GM12878 (cell line): ENCODE data around the gene CNNM3. TPM values are rescaled to one million over a fixed set of nuclear protein-coding genes. Genes with fewer than 3 reads are reported as not detected.

Source experiments
- ATAC-seq: fragments of 200-7000 bp; cut with Tn5 transposase; 3 replicates; pipeline ENCODE4 v1.9.1; 2020; ENCODE audit warnings: mild to moderate bottlenecking, moderate library complexity
- BruUV-seq: library from RNA; stranded (reverse); fragments of 400-500 nt; replicated peaks from 2 replicates; lab custom pipeline; 2021; lab: Mats Ljungman, UMichigan
- CTCF ChIA-PET: fragments of 300-600 bp; sonication (Branson Sonifier 250); formaldehyde crosslinking; extraction: SDS; loops from one replicate; lab custom pipeline; 2021; ENCODE audit warnings: inconsistent platforms; lab: Yijun Ruan, JAX
- POLR2A ChIA-PET: fragments of 350-600 bp; formaldehyde crosslinking; extraction: SDS; loops from one replicate; lab custom pipeline; 2021; ENCODE audit warnings: inconsistent platforms; lab: Charles Lee
- RAD21 ChIA-PET: fragments of 300-600 bp; sonication (Branson Sonifier 250); formaldehyde crosslinking; loops from one replicate; lab custom pipeline; 2023; ENCODE audit warnings: antibody characterized with exemption; ENCODE audit not compliant: unreplicated experiment; lab: Charles Lee
- SMC1A ChIA-PET: fragments of 300-600 bp; sonication (Branson Sonifier 250); formaldehyde crosslinking; loops from one replicate; lab custom pipeline; 2023; ENCODE audit not compliant: unreplicated experiment, uncharacterized antibody; lab: Charles Lee
- DNase-seq: peaks from one replicate; pipeline ENCODE4 v3.0.0-alpha.2; 2011; ENCODE audit warnings: low read depth, low spot score
- FAIRE-seq: peaks from 3 replicates; lab custom pipeline; 2011; peaks lifted over from hg19 to GRCh38; lab: Jason Lieb, UNC
- H2AFZ ChIP-seq: 2 replicates; pipeline ENCODE4 v1.6.0; 2011; ENCODE audit warnings: low read depth, low read length, control low read depth; ENCODE audit not compliant: control insufficient read depth
- H3K27ac ChIP-seq: 2 replicates; pipeline ENCODE4 v1.5.1; 2011; ENCODE audit warnings: control low read depth; ENCODE audit not compliant: control insufficient read depth, insufficient read depth
- H3K27me3 ChIP-seq, 2 experiments: replicated peaks in 1 of 2; 2 replicates each; pipeline versions ENCODE4 v1.6.0 to v1.6.1; 2011; ENCODE audit warnings: low read length in 1 of 2; ENCODE audit not compliant: control insufficient read depth in 2 of 2, insufficient read depth in 2 of 2
- H3K36me3 ChIP-seq, 2 experiments: 2 replicates each; pipeline ENCODE4 v1.5.1; 2011; ENCODE audit warnings: low read length in 1 of 2; ENCODE audit not compliant: control insufficient read depth in 2 of 2, insufficient read depth in 2 of 2
- H3K4me1 ChIP-seq: 2 replicates; pipeline ENCODE4 v1.6.1; 2011; ENCODE audit warnings: mild to moderate bottlenecking, low read length, moderate library complexity, mixed read lengths; ENCODE audit not compliant: control insufficient read depth, insufficient read depth
- H3K4me2 ChIP-seq: 2 replicates; pipeline ENCODE4 v1.6.0; 2011; ENCODE audit warnings: control low read depth; ENCODE audit not compliant: control insufficient read depth, insufficient read depth
- H3K4me3 ChIP-seq: fragments of 200-600 bp; sonication (generic); 2 replicates; pipeline ENCODE4 v1.5.1; 2016
- H3K79me2 ChIP-seq: 2 replicates; pipeline ENCODE4 v1.6.0; 2011; ENCODE audit warnings: low read length; ENCODE audit not compliant: control insufficient read depth, insufficient read depth
- H3K9ac ChIP-seq: 2 replicates; pipeline ENCODE4 v1.8.0; 2011; ENCODE audit warnings: low read length, control low read depth, mixed read lengths; ENCODE audit not compliant: control insufficient read depth, insufficient read depth
- H3K9me3 ChIP-seq: replicated peaks from 3 replicates; pipeline ENCODE4 v1.5.1; 2011; ENCODE audit warnings: mild to moderate bottlenecking, low read length; ENCODE audit not compliant: control insufficient read depth, insufficient read depth
- H4K20me1 ChIP-seq: 2 replicates; pipeline ENCODE4 v1.6.0; 2011; ENCODE audit not compliant: control insufficient read depth, insufficient read depth
- BACH1 ChIP-seq: fragments of 450-650 bp; IDR thresholded peaks from 2 replicates; pipeline ENCODE4 v1.6.1; 2017; ENCODE audit warnings: mild to moderate bottlenecking, borderline replicate concordance
- GABPA ChIP-seq: IDR thresholded peaks from 2 replicates; pipeline ENCODE4 v1.6.1; 2014; ENCODE audit warnings: antibody characterized with exemption, low read depth, mild to moderate bottlenecking, inconsistent platforms
- IRF4 ChIP-seq: IDR thresholded peaks from 2 replicates; pipeline ENCODE4 v1.6.1; 2011; ENCODE audit warnings: low read depth, low read length
- JUNB ChIP-seq: IDR thresholded peaks from 2 replicates; pipeline ENCODE4 v1.6.1; 2016; ENCODE audit warnings: antibody characterized with exemption, mild to moderate bottlenecking
- MEF2A ChIP-seq: IDR thresholded peaks from 2 replicates; pipeline ENCODE4 v1.6.1; 2011; ENCODE audit warnings: low read depth, mild to moderate bottlenecking, low read length, moderate library complexity; ENCODE audit not compliant: insufficient read depth
- NFYA ChIP-seq: IDR thresholded peaks from 2 replicates; pipeline ENCODE4 v1.6.1; 2011; ENCODE audit warnings: low read depth, mild to moderate bottlenecking, low read length, improper control_type of control experiment, borderline replicate concordance
- NRF1 ChIP-seq: conservative IDR thresholded peaks from 2 replicates; pipeline ENCODE4 v1.6.1; 2011; ENCODE audit warnings: mild to moderate bottlenecking, low read depth, low read length, improper control_type of control experiment
- PAX5 ChIP-seq: IDR thresholded peaks from 2 replicates; pipeline ENCODE4 v1.6.1; 2011; ENCODE audit warnings: low read depth, low read length, borderline replicate concordance
- POLR2A ChIP-seq: IDR thresholded peaks from 2 replicates; pipeline ENCODE4 v1.6.1; 2011; ENCODE audit warnings: low read depth, mild to moderate bottlenecking, low read length
- SMARCA5 ChIP-seq: fragments of 450-650 bp; IDR thresholded peaks from 2 replicates; pipeline ENCODE4 v1.6.1; 2017; ENCODE audit warnings: mild to moderate bottlenecking
- SREBF1 ChIP-seq: IDR thresholded peaks from 2 replicates; pipeline ENCODE4 v1.6.1; 2012; ENCODE audit warnings: mild to moderate bottlenecking, low read length
- ZBED1 ChIP-seq: IDR thresholded peaks from 2 replicates; pipeline ENCODE4 v1.6.1; 2016; ENCODE audit warnings: borderline replicate concordance
- WGBS: methylation state at CpG from one replicate; pipeline ENCODE4 v1.1.6; 2016; ENCODE audit warnings: low lambda C conversion rate; ENCODE audit not compliant: insufficient replicate concordance, insufficient coverage; ENCODE audit errors: missing lambda C conversion rate; 5-methylcytosine and 5-hydroxymethylcytosine counted together
- in situ Hi-C: fragments of 300-500 bp; cut with MboI; formaldehyde crosslinking; loops from 9 replicates; pipeline ENCODE4 v1.14.3; 2018; ENCODE audit warnings: mixed read lengths
- intact Hi-C: fragments of 100-400 bp; cut with micrococcal nuclease; formaldehyde crosslinking; loops from one replicate; pipeline ENCODE4 v1.14.2; 2022; ENCODE audit not compliant: unreplicated experiment
- polyA plus RNA-seq, 11 experiments: library from polyadenylated mRNA; depleted of rRNA in 4 of 11; unstranded in 6 of 11; stranded (reverse) in 5 of 11; fragments of >200 nt; fragmentation: Nextera tagmentation in 4 of 11; fragmentation: Illumina TruSeq in 1 of 11; extraction: Ambion mirVana in 4 of 11; extraction: Trizol in 1 of 11; gene quantifications; 1 replicate in 1 of 11; 2 replicates in 10 of 11; pipeline versions ENCODE4 v1.2.1 to v1.2.3, GENCODE V29; 2011 to 2016; ENCODE audit warnings: inconsistent platforms in 2 of 11, missing spikeins in 2 of 11, low read depth in 1 of 11
- total RNA-seq, 4 experiments: library from RNA; depleted of rRNA in 3 of 4; stranded (reverse); fragments of >200 nt in 3 of 4; fragmentation: Illumina TruSeq in 1 of 4; extraction: Trizol in 1 of 4; gene quantifications; 2 replicates each; pipeline versions ENCODE4 v1.2.1 to v1.2.3, GENCODE V29; 2013 to 2021
- TF ChIP-seq, protein P1 (sequence below): fragments of 450-650 bp; IDR thresholded peaks from 2 replicates; pipeline ENCODE4 v1.6.1; 2014; ENCODE audit warnings: mild to moderate bottlenecking

Gene CNNM3
- total and polyA plus RNA-seq, 10 of the 15 experiments (the other 5 are each of a cell fraction or from before 2014, with no cell fraction given): 0.72 to 14.3 (median 4.0) TPM

DNA sequence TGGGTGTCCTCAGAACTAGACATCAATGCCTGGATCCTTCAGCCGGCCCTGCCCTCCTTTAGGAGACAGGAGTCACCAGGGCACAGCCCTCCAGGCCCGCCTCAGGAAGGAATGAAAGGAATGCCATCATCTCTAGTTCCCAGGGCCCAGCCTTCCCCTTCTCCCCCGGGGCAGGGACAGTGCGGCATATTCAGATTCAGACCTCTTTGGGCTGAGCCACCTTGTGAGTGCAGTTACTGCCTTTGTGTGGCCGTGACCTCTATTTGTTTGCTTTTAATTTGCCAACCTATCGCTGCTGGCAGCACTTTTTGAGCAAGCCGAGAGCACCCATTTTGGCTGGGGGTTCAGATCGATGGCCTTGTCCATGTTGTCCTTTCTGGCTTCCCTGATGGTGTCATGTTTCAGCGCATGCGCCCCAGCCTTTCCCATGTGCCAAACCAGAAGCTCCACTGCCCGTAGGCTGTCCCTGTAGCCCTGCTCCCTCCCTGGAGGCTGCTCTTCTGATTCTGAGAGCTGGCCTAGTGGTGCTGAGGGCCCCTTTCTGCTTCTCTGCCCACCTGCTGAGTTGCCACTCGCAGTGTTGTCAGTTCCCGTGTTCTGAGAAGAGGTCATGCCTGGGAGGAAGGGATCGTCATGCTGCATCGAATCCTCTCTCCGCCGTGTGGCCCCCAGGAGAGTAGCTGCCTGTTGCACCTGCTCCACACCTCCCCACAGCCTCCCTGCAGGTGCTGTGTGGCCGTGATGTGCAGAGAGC is 16.9 kb downstream of the CNNM3 start:
- DNase-seq (no peak), ATAC-seq (no peak), FAIRE-seq (no peak)
- Histone ChIP-seq H3K4me1 (no peaks in the 10 kb centered on the region), H3K9me3 (no peaks in the 10 kb centered on the region), H3K27me3 (no peaks in the 10 kb centered on the region), H3K79me2 (no peaks in the 10 kb centered on the region), H3K9ac (no peak overlapping the region), H3K36me3 (peaks cover 12 to 20% of the 10 kb centered on the region in 2 experiments), H3K27ac (no peak overlapping the region), H3K4me2 (no peak overlapping the region), H4K20me1 (no peaks in the 10 kb centered on the region), H2AFZ (no peak overlapping the region), H3K4me3 (no peak overlapping the region)
- ChIA-PET SMC1A (no interaction called here), POLR2A (interaction anchor here (0.6 to 1.0 kb wide), 2 partner anchors 41 to 54 kb away, joined by 5 read pairs; no protein-coding TSS in a partner anchor), CTCF (interaction anchor here (0.6 kb wide), 1 partner anchor 23 kb away, joined by 3 read pairs; no protein-coding TSS in a partner anchor), RAD21 (no interaction called here)
- intact Hi-C loops: no loop called here
- BruUV-seq: no TSS peak
- in situ Hi-C loops: no loop called here
- TF ChIP-seq IRF4 (no peak), SREBF1 (no peak), POLR2A (0 out of 2 replicates have a peak, but pooled peaks have one; percentile 9)
- 59% methylated on average over 18 of the region's 18 CpGs for WGBS

DNA sequence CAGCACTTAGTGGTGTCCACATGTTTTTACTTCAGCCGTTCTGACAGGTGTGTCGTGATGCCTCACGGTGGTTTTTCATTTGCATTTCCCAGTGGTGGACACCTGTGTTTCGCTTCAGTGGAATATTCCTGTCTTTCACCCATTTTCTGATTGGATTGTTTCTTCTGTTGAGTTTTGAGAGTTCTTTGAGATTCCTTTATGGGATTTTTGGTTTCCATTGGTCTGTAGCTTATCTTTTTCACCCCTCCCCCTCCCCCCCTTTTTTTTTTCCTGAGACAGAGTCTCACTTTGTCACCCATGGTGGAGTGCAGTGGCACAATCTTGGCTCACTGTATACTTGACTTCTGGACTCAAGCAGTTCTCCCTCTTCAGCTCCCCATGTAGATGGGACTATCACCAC is 19.8 kb downstream of the CNNM3 start:
- ChIA-PET SMC1A (no interaction called here), CTCF (interaction anchor here (1.9 kb wide), 1 partner anchor 15 kb away, joined by 5 read pairs; no protein-coding TSS in a partner anchor), RAD21 (no interaction called here), POLR2A (no interaction called here)
- Histone ChIP-seq H3K9me3 (no peaks in the 10 kb centered on the region), H3K9ac (no peak overlapping the region), H3K4me3 (no peak overlapping the region), H3K4me2 (no peak overlapping the region), H3K27ac (no peak overlapping the region), H3K79me2 (no peaks in the 10 kb centered on the region), H3K27me3 (no peaks in the 10 kb centered on the region), H2AFZ (no peak overlapping the region), H3K4me1 (peaks cover 9% of the 10 kb centered on the region), H4K20me1 (no peaks in the 10 kb centered on the region), H3K36me3 (peaks cover 4 to 11% of the 10 kb centered on the region in 2 experiments)
- TF ChIP-seq, protein P1, sequence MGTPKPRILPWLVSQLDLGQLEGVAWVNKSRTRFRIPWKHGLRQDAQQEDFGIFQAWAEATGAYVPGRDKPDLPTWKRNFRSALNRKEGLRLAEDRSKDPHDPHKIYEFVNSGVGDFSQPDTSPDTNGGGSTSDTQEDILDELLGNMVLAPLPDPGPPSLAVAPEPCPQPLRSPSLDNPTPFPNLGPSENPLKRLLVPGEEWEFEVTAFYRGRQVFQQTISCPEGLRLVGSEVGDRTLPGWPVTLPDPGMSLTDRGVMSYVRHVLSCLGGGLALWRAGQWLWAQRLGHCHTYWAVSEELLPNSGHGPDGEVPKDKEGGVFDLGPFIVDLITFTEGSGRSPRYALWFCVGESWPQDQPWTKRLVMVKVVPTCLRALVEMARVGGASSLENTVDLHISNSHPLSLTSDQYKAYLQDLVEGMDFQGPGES: no peak
- TF ChIP-seq JUNB (no peak), ZBED1 (no peak), NFYA (no peak), PAX5 (no peak), BACH1 (no peak), MEF2A (no peak), NRF1 (no peak), SMARCA5 (no peak), GABPA (no peak)
- ATAC-seq (no peak), FAIRE-seq (no peak), DNase-seq (no peak)
- in situ Hi-C loops: no loop called here
- BruUV-seq: no TSS peak
- WGBS: 82% methylated on average over 4 of the region's 4 CpGs
- intact Hi-C loops: no loop called here
